OCI-LY7 (cell line): ENCODE data around the gene PBX1. TPM values are rescaled to one million over a fixed set of nuclear protein-coding genes. Genes with fewer than 3 reads are reported as not detected.

ENCODE experiments used
- BruUV-seq: library from RNA; stranded (reverse); fragments of 400-500 nt; replicated peaks from 2 replicates; lab custom pipeline; 2021; lab: Mats Ljungman, UMichigan
- CTCF ChIA-PET: fragments of 300-600 bp; sonication (Branson Sonifier 250); formaldehyde crosslinking; loops from one replicate; lab custom pipeline; 2022; ENCODE audit warnings: antibody characterized with exemption; ENCODE audit not compliant: unreplicated experiment; lab: Charles Lee
- POLR2A ChIA-PET: fragments of 300-600 bp; sonication (Branson Sonifier 250); formaldehyde crosslinking; loops from one replicate; lab custom pipeline; 2022; ENCODE audit warnings: antibody characterized with exemption; lab: Charles Lee
- DNase-seq: peaks from one replicate; pipeline ENCODE4 v3.0.0-alpha.2; 2015; ENCODE audit warnings: low spot score
- H2AFZ ChIP-seq: fragments of 200-600 bp; sonication (generic), shearing (Covaris generic); 2 replicates; pipeline ENCODE4 v1.6.1; 2014; ENCODE audit warnings: mild to moderate bottlenecking, antibody characterized with exemption, low read length, moderate library complexity
- H3K27ac ChIP-seq: fragments of 200-600 bp; sonication (generic); 2 replicates; pipeline ENCODE4 v1.5.1; 2014; ENCODE audit warnings: mixed run types, low read depth, mild to moderate bottlenecking, moderate library complexity, low read length, inconsistent platforms; ENCODE audit not compliant: poor library complexity, severe bottlenecking
- H3K36me3 ChIP-seq: fragments of 200-600 bp; sonication (generic); 2 replicates; pipeline ENCODE4 v1.6.1; 2014; ENCODE audit warnings: mild to moderate bottlenecking, antibody characterized with exemption, low read length, moderate library complexity, mixed read lengths; ENCODE audit not compliant: insufficient read depth
- H3K4me1 ChIP-seq: fragments of 200-600 bp; sonication (generic); 2 replicates; pipeline ENCODE4 v1.5.1; 2014; ENCODE audit warnings: mild to moderate bottlenecking, low read length; ENCODE audit not compliant: insufficient read depth, poor library complexity, severe bottlenecking
- H3K4me2 ChIP-seq: fragments of 200-600 bp; sonication (generic); 2 replicates; pipeline ENCODE4 v1.6.1; 2014; ENCODE audit warnings: mild to moderate bottlenecking, low read length
- H3K4me3 ChIP-seq: fragments of 200-600 bp; sonication (generic); 2 replicates; pipeline ENCODE4 v1.5.1; 2014; ENCODE audit warnings: mild to moderate bottlenecking, low read depth, low read length; ENCODE audit not compliant: poor library complexity, severe bottlenecking
- H3K79me2 ChIP-seq: fragments of 200-600 bp; sonication (generic); 2 replicates; pipeline ENCODE4 v1.6.1; 2016; ENCODE audit warnings: low read depth, mild to moderate bottlenecking, low read length, moderate library complexity, mixed read lengths; ENCODE audit not compliant: insufficient read depth
- H3K9me2 ChIP-seq: fragments of 200-600 bp; sonication (generic); 2 replicates; pipeline ENCODE4 v1.6.1; 2016; ENCODE audit warnings: mild to moderate bottlenecking, low read length, mixed read lengths; ENCODE audit not compliant: insufficient read depth
- H3K9me3 ChIP-seq: fragments of 200-600 bp; sonication (generic); 2 replicates; pipeline ENCODE4 v1.6.1; 2014; ENCODE audit warnings: mild to moderate bottlenecking, mixed run types, low read length, mixed read lengths
- H4K20me1 ChIP-seq: fragments of 200-600 bp; sonication (generic); 2 replicates; pipeline ENCODE4 v1.6.1; 2014; ENCODE audit warnings: mild to moderate bottlenecking, antibody characterized with exemption, low read length, moderate library complexity, mixed read lengths; ENCODE audit not compliant: insufficient read depth
- CTCF ChIP-seq: fragments of 200-600 bp; sonication (generic); conservative IDR thresholded peaks from 2 replicates; pipeline ENCODE4 v1.5.1; 2014; ENCODE audit warnings: mild to moderate bottlenecking, antibody characterized with exemption, low read length, moderate library complexity, mixed read lengths
- EZH2phosphoT487 ChIP-seq: fragments of 200-600 bp; sonication (generic); IDR thresholded peaks from 2 replicates; pipeline ENCODE4 v1.6.1; 2018; ENCODE audit warnings: low read depth, borderline replicate concordance, mild to moderate bottlenecking, mixed run types, antibody characterized with exemption, low read length, moderate library complexity, mixed read lengths
- intact Hi-C: fragments of 100-400 bp; cut with micrococcal nuclease; formaldehyde crosslinking; loops from one replicate; pipeline ENCODE4 v1.10.0; 2022; ENCODE audit not compliant: unreplicated experiment
- total RNA-seq, 2 experiments: library from RNA; depleted of rRNA in 1 of 2; stranded (reverse); fragments of >200 nt in 1 of 2; shearing (Covaris generic) in 1 of 2; gene quantifications; 2 replicates each; pipeline ENCODE4 v1.2.3, GENCODE V29; 2014 to 2022

PBX1 gene
- total RNA-seq, 2 experiments from 2014 or later, result not detected

- no peaks in the 10 kb centered on the region for H3K36me3 ChIP-seq
- H4K20me1 ChIP-seq, result no peaks in the 10 kb centered on the region
- H2AFZ ChIP-seq, result no peak overlapping the region
- BruUV-seq, result no TSS peak
- no peak for DNase-seq
- H3K9me3 ChIP-seq, result no peaks in the 10 kb centered on the region
- no peaks in the 10 kb centered on the region for H3K9me2 ChIP-seq
- no peaks in the 10 kb centered on the region for H3K79me2 ChIP-seq
- TF ChIP-seq CTCF (no peak), EZH2phosphoT487 (no peak)
- POLR2A ChIA-PET, result interaction anchor here (0.5 to 1.0 kb wide), 3 partner anchors 17 to 882 kb away, joined by 3 to 4 read pairs (median 3); no protein-coding TSS in a partner anchor
- intact Hi-C loops, result no loop called here
- no peaks in the 10 kb centered on the region for H3K4me1 ChIP-seq
- H3K27ac ChIP-seq, result no peak overlapping the region
- H3K4me2 ChIP-seq, result no peak overlapping the region
- CTCF ChIA-PET, result no interaction called here
- no peak overlapping the region for H3K4me3 ChIP-seq
Observed at GRCh38 chr1:164765557-164765956, 206.6 kb downstream of the PBX1 start.

GRCh38 chr1:164765992-164766720 is 207.2 kb downstream of the PBX1 start:
- TF ChIP-seq CTCF, result no peak
- no peak for TF ChIP-seq EZH2phosphoT487
- Histone ChIP-seq H3K4me1 (no peaks in the 10 kb centered on the region), H3K36me3 (no peaks in the 10 kb centered on the region), H3K9me2 (no peaks in the 10 kb centered on the region), H3K4me3 (no peak overlapping the region), H3K9me3 (no peaks in the 10 kb centered on the region), H4K20me1 (no peaks in the 10 kb centered on the region), H3K27ac (no peak overlapping the region), H3K79me2 (no peaks in the 10 kb centered on the region), H2AFZ (no peak overlapping the region), H3K4me2 (no peak overlapping the region)
- CTCF ChIA-PET, result no interaction called here
- POLR2A ChIA-PET, result interaction anchor here (0.5 to 1.0 kb wide), 4 partner anchors 16 to 881 kb away, joined by 3 to 5 read pairs (median 4); no protein-coding TSS in a partner anchor
- intact Hi-C loops, result no loop called here
- BruUV-seq, result no TSS peak
- DNase-seq, result no peak

GRCh38 chr1:164767752-164768402 is 208.9 kb downstream of the PBX1 start:
- Histone ChIP-seq H2AFZ (no peak overlapping the region), H3K9me2 (no peaks in the 10 kb centered on the region), H3K36me3 (no peaks in the 10 kb centered on the region), H3K27ac (no peak overlapping the region), H3K4me2 (no peak overlapping the region), H3K4me3 (no peak overlapping the region), H3K4me1 (no peaks in the 10 kb centered on the region), H3K79me2 (no peaks in the 10 kb centered on the region), H3K9me3 (no peaks in the 10 kb centered on the region), H4K20me1 (no peaks in the 10 kb centered on the region)
- no TSS peak for BruUV-seq
- POLR2A ChIA-PET, result no interaction called here
- DNase-seq, result no peak
- intact Hi-C loops, result no loop called here
- TF ChIP-seq EZH2phosphoT487, result no peak
- TF ChIP-seq CTCF, result no peak
- CTCF ChIA-PET, result no interaction called here
